ENCODE results near the gene CDH13. TPM values are rescaled to one million over a fixed set of nuclear protein-coding genes. Genes with fewer than 3 reads are reported as not detected.
A peak's percentile ranks its signal among the peaks of the same experiment; 100 is the strongest.

Gene CDH13
- total and polyA plus RNA-seq, 2 donors (not counting 1 experiment from before 2014, with no cell fraction given) = 27.6 to 96.7 TPM

DNA sequence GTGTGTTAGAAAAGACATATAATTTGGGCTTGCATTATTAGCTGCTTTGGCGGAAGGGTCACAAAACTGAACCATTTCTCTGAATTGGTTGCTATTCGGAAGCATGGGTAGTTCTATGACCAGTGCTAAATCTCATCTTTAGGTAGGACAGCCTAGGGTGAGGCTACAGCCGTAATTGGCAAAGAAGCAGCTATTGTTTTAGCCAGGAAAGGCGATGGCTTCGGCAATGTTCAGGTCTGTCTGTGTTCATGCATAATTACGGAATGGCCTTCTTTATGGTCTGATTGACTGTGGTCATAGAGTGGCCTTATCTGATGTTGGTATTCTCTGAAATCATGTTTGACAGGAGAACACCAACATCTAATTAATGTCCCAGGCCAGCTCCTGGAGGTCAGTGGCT is 812.6 kb downstream of the CDH13 start:
- Histone ChIP-seq H3K36me3 (ENCODE audit: control insufficient read depth, insufficient read depth, low read length) (no peaks in the 10 kb centered on the region), H3K9ac (ENCODE audit: insufficient read depth, low read length) (no peak overlapping the region), H3K4me3 (replicated peaks in 1 of 4; ENCODE audit: control extremely low read depth in 1 of 4, insufficient read depth in 1 of 4, low read depth in 3 of 4, low read length in 4 of 4) (no peak overlapping the region), H4K20me1 (ENCODE audit: control insufficient read depth, extremely low read depth, insufficient read depth, low read length) (no peaks in the 10 kb centered on the region), H3K27me3 (ENCODE audit: control insufficient read depth, insufficient read depth, low read length) (no peaks in the 10 kb centered on the region), H3K9me3 (ENCODE audit: control insufficient read depth, insufficient read depth, low read depth, low read length) (no peaks in the 10 kb centered on the region), H3K27ac (ENCODE audit: insufficient read depth, low read length) (no peak overlapping the region), H2AFZ (ENCODE audit: low read length) (no peak overlapping the region), H3K79me2 (ENCODE audit: control insufficient read depth, insufficient read depth, low read length) (no peaks in the 10 kb centered on the region), H3K4me2 (ENCODE audit: extremely low read depth, insufficient read depth, low read length) (no peak overlapping the region), H3K4me1 (ENCODE audit: control insufficient read depth, extremely low read depth, insufficient read depth, low read length) (no peaks in the 10 kb centered on the region)
- TF ChIP-seq CTCF (conservative IDR thresholded peaks at IDR 0.05 in 1 of 2, IDR thresholded peaks at IDR 0.05 in 1 of 2; ENCODE audit: low read depth in 1 of 2, low read length in 2 of 2) (no peak), EZH2 (IDR thresholded peaks at IDR 0.05; ENCODE audit: low read length, missing control alignments) (no peak)
- no peak for DNase-seq (ENCODE audit: low read depth in 2 of 2)

GRCh38 chr16:83441517-83441916 is 814.7 kb downstream of the CDH13 start:
- Histone ChIP-seq H3K4me3 (replicated peaks in 1 of 4; ENCODE audit: control extremely low read depth in 1 of 4, insufficient read depth in 1 of 4, low read depth in 3 of 4, low read length in 4 of 4) (no peak overlapping the region), H3K9ac (ENCODE audit: insufficient read depth, low read length) (no peak overlapping the region), H3K27me3 (ENCODE audit: control insufficient read depth, insufficient read depth, low read length) (no peaks in the 10 kb centered on the region), H2AFZ (ENCODE audit: low read length) (no peak overlapping the region), H3K36me3 (ENCODE audit: control insufficient read depth, insufficient read depth, low read length) (no peaks in the 10 kb centered on the region), H3K27ac (ENCODE audit: insufficient read depth, low read length) (no peak overlapping the region), H3K9me3 (ENCODE audit: control insufficient read depth, insufficient read depth, low read depth, low read length) (no peaks in the 10 kb centered on the region), H3K79me2 (ENCODE audit: control insufficient read depth, insufficient read depth, low read length) (no peaks in the 10 kb centered on the region), H3K4me1 (ENCODE audit: control insufficient read depth, extremely low read depth, insufficient read depth, low read length) (no peaks in the 10 kb centered on the region), H3K4me2 (ENCODE audit: extremely low read depth, insufficient read depth, low read length) (no peak overlapping the region), H4K20me1 (ENCODE audit: control insufficient read depth, extremely low read depth, insufficient read depth, low read length) (no peaks in the 10 kb centered on the region)
- DNase-seq (ENCODE audit: low read depth in 2 of 2) = peak in 1 of 2 donors; percentile 14
- no peak for TF ChIP-seq CTCF (conservative IDR thresholded peaks at IDR 0.05 in 1 of 2, IDR thresholded peaks at IDR 0.05 in 1 of 2; ENCODE audit: low read depth in 1 of 2, low read length in 2 of 2)
- no peak for TF ChIP-seq EZH2 (IDR thresholded peaks at IDR 0.05; ENCODE audit: low read length, missing control alignments)

DNA sequence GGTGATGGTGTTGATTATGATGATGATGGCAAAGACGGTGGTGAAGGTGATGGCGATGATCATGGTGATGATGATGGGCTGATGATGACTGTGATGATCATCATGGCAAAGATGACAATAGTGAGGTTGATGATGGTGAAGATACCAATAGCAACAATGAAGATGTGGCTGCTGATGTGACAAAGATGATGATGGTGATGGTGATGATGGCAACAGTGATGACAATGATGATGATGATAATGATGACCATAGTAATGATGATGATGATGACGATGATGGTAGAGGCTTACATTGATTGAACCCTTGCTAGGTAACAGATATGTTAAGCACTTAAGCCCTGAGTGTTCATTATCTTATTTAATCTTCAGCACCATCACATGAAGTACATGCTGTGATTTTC is 817.2 kb downstream of the CDH13 start:
- Histone ChIP-seq H3K4me3 (replicated peaks in 1 of 4; ENCODE audit: control extremely low read depth in 1 of 4, insufficient read depth in 1 of 4, low read depth in 3 of 4, low read length in 4 of 4) (no peak overlapping the region), H3K9ac (ENCODE audit: insufficient read depth, low read length) (no peak overlapping the region), H2AFZ (ENCODE audit: low read length) (no peak overlapping the region), H3K36me3 (ENCODE audit: control insufficient read depth, insufficient read depth, low read length) (no peaks in the 10 kb centered on the region), H3K4me1 (ENCODE audit: control insufficient read depth, extremely low read depth, insufficient read depth, low read length) (no peaks in the 10 kb centered on the region), H3K9me3 (ENCODE audit: control insufficient read depth, insufficient read depth, low read depth, low read length) (no peaks in the 10 kb centered on the region), H3K27me3 (ENCODE audit: control insufficient read depth, insufficient read depth, low read length) (no peaks in the 10 kb centered on the region), H3K4me2 (ENCODE audit: extremely low read depth, insufficient read depth, low read length) (no peak overlapping the region), H3K27ac (ENCODE audit: insufficient read depth, low read length) (no peak overlapping the region), H3K79me2 (ENCODE audit: control insufficient read depth, insufficient read depth, low read length) (no peaks in the 10 kb centered on the region), H4K20me1 (ENCODE audit: control insufficient read depth, extremely low read depth, insufficient read depth, low read length) (no peaks in the 10 kb centered on the region)
- TF ChIP-seq EZH2 (IDR thresholded peaks at IDR 0.05; ENCODE audit: low read length, missing control alignments) = no peak
- TF ChIP-seq CTCF (conservative IDR thresholded peaks at IDR 0.05 in 1 of 2, IDR thresholded peaks at IDR 0.05 in 1 of 2; ENCODE audit: low read depth in 1 of 2, low read length in 2 of 2) = no peak
- DNase-seq (ENCODE audit: low read depth in 2 of 2) = no peak

All from fibroblast of lung (primary cell).